DND-41 (cell line): ENCODE data around the gene PRKG2.

Experiments
- ATAC-seq: fragments of 200-7000 bp; cut with Tn5 transposase; 3 replicates; pipeline ENCODE4 v1.9.1; 2021; ENCODE audit warnings: low read depth; ENCODE audit not compliant: insufficient read depth
- DNase-seq: peaks from one replicate; pipeline ENCODE4 v3.0.0-alpha.2; 2020
- H2AFZ ChIP-seq: 2 replicates; pipeline ENCODE4 v1.6.0; 2012; ENCODE audit warnings: low read depth, low read length
- H3K27ac ChIP-seq: 2 replicates; pipeline ENCODE4 v1.5.1; 2012; ENCODE audit warnings: low read length, inconsistent platforms
- H3K27me3 ChIP-seq: fragments of 200-600 bp; sonication (generic); 2 replicates; pipeline ENCODE4 v1.6.0; 2012; ENCODE audit warnings: low read length, mild to moderate bottlenecking, inconsistent platforms; ENCODE audit not compliant: insufficient read depth, poor library complexity
- H3K36me3 ChIP-seq: 2 replicates; pipeline ENCODE4 v1.5.1; 2012; ENCODE audit warnings: low read length, inconsistent platforms; ENCODE audit not compliant: insufficient read depth
- H3K4me1 ChIP-seq: 2 replicates; pipeline ENCODE4 v1.5.1; 2012; ENCODE audit warnings: mild to moderate bottlenecking, low read length; ENCODE audit not compliant: insufficient read depth
- H3K4me2 ChIP-seq: 2 replicates; pipeline ENCODE4 v1.6.0; 2012; ENCODE audit warnings: mild to moderate bottlenecking, moderate library complexity, low read length, inconsistent platforms; ENCODE audit not compliant: insufficient read depth
- H3K4me3 ChIP-seq, 2 experiments: fragments of 200-600 bp in 1 of 2; shearing (Covaris generic) in 1 of 2; 2 replicates each; pipeline ENCODE4 v1.5.1; 2012 to 2016; ENCODE audit warnings: inconsistent platforms in 2 of 2, low read length in 2 of 2, mild to moderate bottlenecking in 2 of 2, low read depth in 1 of 2, moderate library complexity in 1 of 2
- H3K79me2 ChIP-seq: 2 replicates; pipeline ENCODE4 v1.6.0; 2012; ENCODE audit warnings: low read length, inconsistent platforms; ENCODE audit not compliant: insufficient read depth
- H3K9ac ChIP-seq: 2 replicates; pipeline ENCODE4 v1.6.0; 2012; ENCODE audit warnings: low read depth, mild to moderate bottlenecking, inconsistent platforms, low read length, moderate library complexity
- H3K9me3 ChIP-seq: 2 replicates; pipeline ENCODE4 v1.5.1; 2012; ENCODE audit warnings: low read length, moderate library complexity, mild to moderate bottlenecking, inconsistent platforms; ENCODE audit not compliant: insufficient read depth, severe bottlenecking
- H4K20me1 ChIP-seq: 2 replicates; pipeline ENCODE4 v1.6.0; 2012; ENCODE audit warnings: low read length; ENCODE audit not compliant: insufficient read depth
- EZH2 ChIP-seq: IDR thresholded peaks from 3 replicates; pipeline ENCODE4 v1.6.1; 2012; ENCODE audit warnings: borderline replicate concordance, low read depth, mild to moderate bottlenecking, moderate library complexity, low read length, inconsistent platforms; ENCODE audit not compliant: severe bottlenecking
- TF ChIP-seq, protein P1 (sequence below): IDR thresholded peaks from 2 replicates; pipeline ENCODE4 v1.5.1; 2012; ENCODE audit warnings: borderline replicate concordance, low read length, moderate library complexity, mild to moderate bottlenecking; ENCODE audit not compliant: poor library complexity, severe bottlenecking; ENCODE audit errors: extremely low read depth

Gene PRKG2, protein sequence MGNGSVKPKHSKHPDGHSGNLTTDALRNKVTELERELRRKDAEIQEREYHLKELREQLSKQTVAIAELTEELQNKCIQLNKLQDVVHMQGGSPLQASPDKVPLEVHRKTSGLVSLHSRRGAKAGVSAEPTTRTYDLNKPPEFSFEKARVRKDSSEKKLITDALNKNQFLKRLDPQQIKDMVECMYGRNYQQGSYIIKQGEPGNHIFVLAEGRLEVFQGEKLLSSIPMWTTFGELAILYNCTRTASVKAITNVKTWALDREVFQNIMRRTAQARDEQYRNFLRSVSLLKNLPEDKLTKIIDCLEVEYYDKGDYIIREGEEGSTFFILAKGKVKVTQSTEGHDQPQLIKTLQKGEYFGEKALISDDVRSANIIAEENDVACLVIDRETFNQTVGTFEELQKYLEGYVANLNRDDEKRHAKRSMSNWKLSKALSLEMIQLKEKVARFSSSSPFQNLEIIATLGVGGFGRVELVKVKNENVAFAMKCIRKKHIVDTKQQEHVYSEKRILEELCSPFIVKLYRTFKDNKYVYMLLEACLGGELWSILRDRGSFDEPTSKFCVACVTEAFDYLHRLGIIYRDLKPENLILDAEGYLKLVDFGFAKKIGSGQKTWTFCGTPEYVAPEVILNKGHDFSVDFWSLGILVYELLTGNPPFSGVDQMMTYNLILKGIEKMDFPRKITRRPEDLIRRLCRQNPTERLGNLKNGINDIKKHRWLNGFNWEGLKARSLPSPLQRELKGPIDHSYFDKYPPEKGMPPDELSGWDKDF

DNA sequence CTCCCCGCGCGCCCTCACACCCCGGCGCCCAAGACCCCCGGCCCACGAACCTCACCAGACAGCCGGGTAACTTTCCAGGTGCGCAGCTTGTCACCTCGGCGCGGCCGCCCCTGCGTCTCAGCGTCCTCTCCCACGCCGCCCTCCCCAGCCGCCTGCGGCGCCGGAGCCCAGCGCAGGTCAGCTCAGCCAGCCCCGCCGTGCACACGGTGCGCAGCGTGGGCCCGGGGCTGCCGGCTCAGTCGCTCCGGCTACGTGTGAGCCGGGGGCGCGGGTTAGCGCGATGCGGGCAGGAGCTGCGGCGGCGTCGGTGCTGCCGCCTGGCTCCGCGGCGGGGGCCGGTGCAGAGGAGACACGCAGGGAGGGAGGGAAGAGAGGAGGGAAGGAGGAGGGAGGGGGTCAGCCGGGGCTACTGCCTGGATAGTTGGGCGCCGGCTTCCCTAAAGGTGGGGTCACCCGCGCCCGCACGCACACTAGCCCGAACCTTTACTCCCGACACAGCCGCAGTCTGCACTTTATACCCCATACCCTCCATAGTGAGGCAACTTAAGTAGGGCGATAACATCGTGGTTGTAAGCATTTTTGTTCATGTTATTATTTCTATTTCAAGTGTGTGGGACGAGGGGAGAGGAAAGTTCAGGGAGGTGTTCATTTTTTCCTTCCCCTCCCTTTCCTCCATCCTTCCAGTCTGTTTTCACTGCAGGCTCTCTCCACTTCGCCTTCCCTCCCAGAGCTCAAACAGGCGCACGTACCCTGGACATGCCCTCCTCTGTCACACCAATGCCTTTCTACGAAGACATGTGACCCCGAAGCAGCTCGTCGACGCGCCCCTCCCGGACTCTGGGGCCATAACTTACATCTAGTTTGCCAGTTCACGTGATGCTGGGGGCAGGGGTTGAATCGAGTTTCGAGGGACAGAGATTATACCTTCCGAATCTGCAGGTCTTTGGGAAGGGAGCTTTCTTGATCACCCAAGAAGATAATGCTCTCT lies at the start of gene PRKG2:
PRKG2 (minus strand) TSS at position 342 of the 988 bp plus-strand sequence. CDS start 10,175 bp downstream, outside the sequence.
- no peaks in the 10 kb centered on the region for H3K79me2 ChIP-seq
- H2AFZ ChIP-seq, result no peak within 1 kb of the TSS
- no peaks in the 10 kb centered on the region for H3K4me1 ChIP-seq
- H3K9me3 ChIP-seq, result no peaks in the 10 kb centered on the region
- ATAC-seq, result no peak
- H4K20me1 ChIP-seq, result no peaks in the 10 kb centered on the region
- no peaks in the 10 kb centered on the region for H3K36me3 ChIP-seq
- H3K27ac ChIP-seq, result no peak within 1 kb of the TSS
- no peak for DNase-seq
- H3K9ac ChIP-seq, result no peak within 1 kb of the TSS
- H3K27me3 ChIP-seq, result no peaks in the 10 kb centered on the region
- TF ChIP-seq, protein P1, sequence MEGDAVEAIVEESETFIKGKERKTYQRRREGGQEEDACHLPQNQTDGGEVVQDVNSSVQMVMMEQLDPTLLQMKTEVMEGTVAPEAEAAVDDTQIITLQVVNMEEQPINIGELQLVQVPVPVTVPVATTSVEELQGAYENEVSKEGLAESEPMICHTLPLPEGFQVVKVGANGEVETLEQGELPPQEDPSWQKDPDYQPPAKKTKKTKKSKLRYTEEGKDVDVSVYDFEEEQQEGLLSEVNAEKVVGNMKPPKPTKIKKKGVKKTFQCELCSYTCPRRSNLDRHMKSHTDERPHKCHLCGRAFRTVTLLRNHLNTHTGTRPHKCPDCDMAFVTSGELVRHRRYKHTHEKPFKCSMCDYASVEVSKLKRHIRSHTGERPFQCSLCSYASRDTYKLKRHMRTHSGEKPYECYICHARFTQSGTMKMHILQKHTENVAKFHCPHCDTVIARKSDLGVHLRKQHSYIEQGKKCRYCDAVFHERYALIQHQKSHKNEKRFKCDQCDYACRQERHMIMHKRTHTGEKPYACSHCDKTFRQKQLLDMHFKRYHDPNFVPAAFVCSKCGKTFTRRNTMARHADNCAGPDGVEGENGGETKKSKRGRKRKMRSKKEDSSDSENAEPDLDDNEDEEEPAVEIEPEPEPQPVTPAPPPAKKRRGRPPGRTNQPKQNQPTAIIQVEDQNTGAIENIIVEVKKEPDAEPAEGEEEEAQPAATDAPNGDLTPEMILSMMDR, result no peak
- no peak for TF ChIP-seq EZH2
- H3K4me2 ChIP-seq, result no peak within 1 kb of the TSS
- H3K4me3 ChIP-seq, result no peak within 1 kb of the TSS

DNA sequence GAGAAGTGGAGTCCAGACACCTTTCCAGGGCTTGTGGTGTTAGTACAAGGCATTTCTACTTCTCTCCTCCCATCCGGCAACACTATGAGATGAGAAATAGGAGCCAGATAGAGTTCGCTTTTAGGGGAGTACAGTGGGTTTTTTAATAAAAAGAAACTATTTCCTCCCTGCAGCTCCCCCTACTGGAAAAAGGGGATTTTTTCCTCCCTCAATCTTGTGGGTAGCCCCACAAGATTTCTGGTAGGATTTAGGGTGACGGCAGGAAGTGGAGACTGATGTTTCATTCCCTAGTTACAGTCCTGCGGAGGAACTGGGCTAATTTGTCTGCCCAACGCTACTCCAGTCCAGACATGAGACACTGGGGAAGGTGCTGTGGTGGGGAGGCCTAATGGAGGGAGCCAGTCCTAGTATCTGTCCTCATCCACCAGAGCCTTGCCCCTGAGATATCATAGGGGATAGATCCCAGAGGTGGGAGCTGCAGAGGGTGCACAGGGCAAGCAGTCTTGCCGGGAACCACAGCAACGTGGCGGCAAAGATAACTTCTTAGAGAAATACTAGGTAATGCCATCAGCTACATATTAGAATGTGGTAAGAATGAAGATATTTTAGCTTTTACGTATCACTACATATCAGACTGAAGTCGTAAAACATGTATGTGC lies 45.5 kb upstream of the PRKG2 start:
- Histone ChIP-seq H3K9me3 (no peaks in the 10 kb centered on the region), H3K4me1 (no peaks in the 10 kb centered on the region), H3K4me2 (no peak overlapping the region), H3K79me2 (no peaks in the 10 kb centered on the region), H3K9ac (no peak overlapping the region), H2AFZ (no peak overlapping the region), H3K36me3 (no peaks in the 10 kb centered on the region), H3K4me3 (no peak overlapping the region), H3K27me3 (no peaks in the 10 kb centered on the region), H3K27ac (no peak overlapping the region), H4K20me1 (no peaks in the 10 kb centered on the region)
- TF ChIP-seq, protein P1, result peak; percentile 49
- TF ChIP-seq EZH2, result no peak
- DNase-seq, result no peak
- ATAC-seq, result no peak

DNA sequence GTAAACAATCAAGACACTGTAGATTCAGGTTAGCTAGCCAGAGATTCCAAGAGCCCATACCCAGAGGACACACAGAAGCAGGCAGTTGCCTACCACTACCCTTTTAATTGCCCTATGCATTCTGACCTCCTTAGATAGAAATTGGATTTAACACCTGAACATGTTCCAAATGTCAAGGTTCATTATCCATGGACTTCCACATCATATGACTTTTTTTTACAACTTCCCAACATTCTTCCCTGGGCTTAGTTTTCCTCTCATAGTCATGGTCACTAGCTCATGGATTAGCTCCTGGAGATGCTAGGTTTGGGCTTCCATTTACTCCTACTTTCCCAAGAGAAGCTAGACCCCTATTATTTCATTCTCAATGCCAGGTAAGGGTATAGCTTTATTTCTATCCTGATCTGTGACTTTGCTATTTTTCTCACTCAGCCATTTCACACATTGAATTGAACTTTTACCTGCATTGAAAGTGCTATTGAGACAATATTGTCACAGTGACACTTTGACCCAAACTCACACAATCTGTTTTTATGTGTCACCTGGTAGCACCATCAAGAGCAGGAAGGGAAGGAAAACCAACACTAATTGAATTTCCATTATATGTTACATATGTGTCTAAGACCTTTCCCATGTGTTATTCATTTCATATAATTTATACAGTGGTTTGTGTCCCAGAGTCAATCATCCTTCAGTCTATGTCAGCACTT lies 44.0 kb upstream of the PRKG2 start:
- DNase-seq, result no peak

More for the DNA sequence above, 44.0 kb upstream of the PRKG2 start:
- H3K4me2 ChIP-seq, result no peak overlapping the region
- no peaks in the 10 kb centered on the region for H4K20me1 ChIP-seq
- H2AFZ ChIP-seq, result no peak overlapping the region
- no peak overlapping the region for H3K4me3 ChIP-seq
- no peak for TF ChIP-seq EZH2
- TF ChIP-seq, protein P1, result no peak
- no peaks in the 10 kb centered on the region for H3K27me3 ChIP-seq
- H3K36me3 ChIP-seq, result no peaks in the 10 kb centered on the region
- no peaks in the 10 kb centered on the region for H3K4me1 ChIP-seq
- no peak for ATAC-seq
- no peaks in the 10 kb centered on the region for H3K9me3 ChIP-seq
- H3K27ac ChIP-seq, result no peak overlapping the region
- H3K79me2 ChIP-seq, result no peaks in the 10 kb centered on the region
- no peak overlapping the region for H3K9ac ChIP-seq
